HG02610 (cell line): ENCODE data around the gene ADAM12.
"Not testable (repeated sequence)": the region's sequence is repeated elsewhere in the genome, so short reads cannot be mapped to it uniquely, and the experiment has no call there.

Source experiments
- ATAC-seq: cut with Tn5 transposase; IDR thresholded peaks from one replicate; pipeline ENCODE4 v1.9.1; 2021; ENCODE audit warnings: mild to moderate bottlenecking, moderate library complexity; ENCODE audit not compliant: unreplicated experiment

Gene ADAM12

GRCh38 chr10:125999694-126000093, 388.6 kb downstream of the ADAM12 start:
- no peak for ATAC-seq

- ATAC-seq = no peak
Measured at GRCh38 chr10:125997586-125997985, 390.7 kb downstream of the ADAM12 start.

GRCh38 chr10:125995726-125996304, 392.5 kb downstream of the ADAM12 start:
- no peak for ATAC-seq

GRCh38 chr10:125994601-125995000, 393.7 kb downstream of the ADAM12 start:
- no peak for ATAC-seq

- no peak for ATAC-seq
Measured at GRCh38 chr10:125992254-125992653, 396.0 kb downstream of the ADAM12 start.

- ATAC-seq = no peak
Measured at GRCh38 chr10:125991392-125991791, 396.9 kb downstream of the ADAM12 start.

- no peak for ATAC-seq
Measured at GRCh38 chr10:125990974-125991373, 397.3 kb downstream of the ADAM12 start.

- ATAC-seq = no peak
Measured at GRCh38 chr10:125989791-125990190, 398.5 kb downstream of the ADAM12 start.

- no peak for ATAC-seq
Measured at GRCh38 chr10:125985557-125986240, 402.6 kb downstream of the ADAM12 start.

- ATAC-seq = no peak
Measured at GRCh38 chr10:125984865-125985495, 403.3 kb downstream of the ADAM12 start.

GRCh38 chr10:125984346-125984745, 403.9 kb downstream of the ADAM12 start:
- no peak for ATAC-seq

GRCh38 chr10:125983656-125984055, 404.6 kb downstream of the ADAM12 start:
- no peak for ATAC-seq

- no peak for ATAC-seq
Measured at GRCh38 chr10:125983161-125983560, 405.1 kb downstream of the ADAM12 start.

- peak; percentile 57 for ATAC-seq
Measured at GRCh38 chr10:125982260-125982948, 405.9 kb downstream of the ADAM12 start.

- no peak for ATAC-seq
Measured at GRCh38 chr10:125980521-125981035, 407.7 kb downstream of the ADAM12 start.

- ATAC-seq = no peak
Measured at GRCh38 chr10:125979976-125980375, 408.3 kb downstream of the ADAM12 start.

- no peak for ATAC-seq
Measured at GRCh38 chr10:125976960-125977605, 411.2 kb downstream of the ADAM12 start.

GRCh38 chr10:125970077-125970630, 418.1 kb downstream of the ADAM12 start:
- not testable (repeated sequence) for ATAC-seq

- ATAC-seq = no peak
Measured at GRCh38 chr10:125967533-125967932, 420.7 kb downstream of the ADAM12 start.

- ATAC-seq = no peak
Measured at GRCh38 chr10:125964558-125964957, 423.7 kb downstream of the ADAM12 start.
